ENCODE data around the gene AMOTL1.

DNA sequence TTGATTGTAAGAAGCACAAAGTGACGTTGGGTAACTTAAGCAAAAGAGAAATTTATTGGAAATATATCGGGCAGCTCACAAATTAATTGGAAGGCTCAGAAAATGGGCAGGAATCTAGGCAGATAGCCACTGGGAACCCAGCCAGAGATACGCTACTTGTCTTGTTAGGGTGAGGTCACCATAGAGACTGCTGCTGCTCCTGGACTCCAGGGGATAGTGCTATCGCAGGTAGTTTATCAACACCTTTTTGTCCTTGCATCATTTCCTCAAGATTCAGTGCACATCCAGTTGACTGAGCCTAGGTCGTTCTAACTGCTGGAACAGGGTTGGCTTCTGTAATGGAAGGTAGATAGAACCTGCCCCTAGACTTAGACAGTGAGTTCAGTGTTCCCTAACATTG lies 19.6 kb downstream of the AMOTL1 start:
- TF ChIP-seq, protein P1, sequence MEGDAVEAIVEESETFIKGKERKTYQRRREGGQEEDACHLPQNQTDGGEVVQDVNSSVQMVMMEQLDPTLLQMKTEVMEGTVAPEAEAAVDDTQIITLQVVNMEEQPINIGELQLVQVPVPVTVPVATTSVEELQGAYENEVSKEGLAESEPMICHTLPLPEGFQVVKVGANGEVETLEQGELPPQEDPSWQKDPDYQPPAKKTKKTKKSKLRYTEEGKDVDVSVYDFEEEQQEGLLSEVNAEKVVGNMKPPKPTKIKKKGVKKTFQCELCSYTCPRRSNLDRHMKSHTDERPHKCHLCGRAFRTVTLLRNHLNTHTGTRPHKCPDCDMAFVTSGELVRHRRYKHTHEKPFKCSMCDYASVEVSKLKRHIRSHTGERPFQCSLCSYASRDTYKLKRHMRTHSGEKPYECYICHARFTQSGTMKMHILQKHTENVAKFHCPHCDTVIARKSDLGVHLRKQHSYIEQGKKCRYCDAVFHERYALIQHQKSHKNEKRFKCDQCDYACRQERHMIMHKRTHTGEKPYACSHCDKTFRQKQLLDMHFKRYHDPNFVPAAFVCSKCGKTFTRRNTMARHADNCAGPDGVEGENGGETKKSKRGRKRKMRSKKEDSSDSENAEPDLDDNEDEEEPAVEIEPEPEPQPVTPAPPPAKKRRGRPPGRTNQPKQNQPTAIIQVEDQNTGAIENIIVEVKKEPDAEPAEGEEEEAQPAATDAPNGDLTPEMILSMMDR (IDR thresholded peaks at IDR 0.05; ENCODE audit: borderline replicate concordance, extremely low read depth, low read length, poor library complexity, severe bottlenecking) = no peak
- TF ChIP-seq EZH2 (IDR thresholded peaks at IDR 0.05; ENCODE audit: borderline replicate concordance, low read depth, low read length, severe bottlenecking) = no peak
